IPS-NIHi7 (cell line): Measurements from ENCODE around the gene FMOD.

Experiments
- DNase-seq: peaks from one replicate; pipeline ENCODE4 v3.0.0; 2012; ENCODE audit warnings: mixed read lengths; ENCODE audit errors: extremely low spot score

The FMOD gene

GRCh38 chr1:203351037-203351625 lies at the start of gene FMOD:
Gene FMOD, minus strand, starts transcription at chr1:203351122. Its CDS starts 2,852 bp downstream, at chr1:203348270.
- peak; percentile 76 for DNase-seq

DNA sequence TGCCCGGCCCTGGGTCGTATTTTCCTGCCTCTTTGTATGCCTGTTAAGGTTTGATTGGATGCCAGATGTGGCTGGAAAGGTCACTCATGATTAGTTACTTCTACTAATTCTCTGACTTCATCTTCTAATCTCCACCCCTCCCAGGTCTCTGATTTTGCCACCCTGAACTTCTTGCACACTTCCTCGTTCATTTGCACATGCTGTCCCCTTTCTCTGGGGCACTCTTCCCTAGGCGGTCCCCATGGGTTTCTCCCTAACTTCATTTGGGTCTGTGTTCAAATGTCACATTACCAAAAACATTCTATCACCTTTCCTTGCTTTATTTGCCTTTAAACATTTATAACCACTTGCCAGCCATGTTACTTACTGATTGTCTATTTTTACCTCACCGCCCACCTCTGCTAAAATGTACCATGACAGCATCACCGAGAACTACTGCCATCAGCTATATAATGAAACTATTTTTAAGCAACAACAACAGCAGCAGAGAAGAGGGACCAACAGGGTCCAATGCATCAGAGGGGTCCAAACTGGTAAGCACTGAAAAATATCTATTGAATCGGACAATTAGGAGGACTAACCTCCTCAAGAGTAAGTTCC lies 45.8 kb upstream of the FMOD start:
- no peak for DNase-seq

- DNase-seq = no peak
Observed at GRCh38 chr1:203395751-203396150, 44.8 kb upstream of the FMOD start.

GRCh38 chr1:203390298-203390697 lies 39.4 kb upstream of the FMOD start:
- no peak for DNase-seq

- DNase-seq = no peak
Observed at GRCh38 chr1:203388683-203389082, 37.8 kb upstream of the FMOD start.

- no peak for DNase-seq
Observed at GRCh38 chr1:203382026-203382425, 31.1 kb upstream of the FMOD start.

- no peak for DNase-seq
Observed at GRCh38 chr1:203381151-203381751, 30.3 kb upstream of the FMOD start.

DNA sequence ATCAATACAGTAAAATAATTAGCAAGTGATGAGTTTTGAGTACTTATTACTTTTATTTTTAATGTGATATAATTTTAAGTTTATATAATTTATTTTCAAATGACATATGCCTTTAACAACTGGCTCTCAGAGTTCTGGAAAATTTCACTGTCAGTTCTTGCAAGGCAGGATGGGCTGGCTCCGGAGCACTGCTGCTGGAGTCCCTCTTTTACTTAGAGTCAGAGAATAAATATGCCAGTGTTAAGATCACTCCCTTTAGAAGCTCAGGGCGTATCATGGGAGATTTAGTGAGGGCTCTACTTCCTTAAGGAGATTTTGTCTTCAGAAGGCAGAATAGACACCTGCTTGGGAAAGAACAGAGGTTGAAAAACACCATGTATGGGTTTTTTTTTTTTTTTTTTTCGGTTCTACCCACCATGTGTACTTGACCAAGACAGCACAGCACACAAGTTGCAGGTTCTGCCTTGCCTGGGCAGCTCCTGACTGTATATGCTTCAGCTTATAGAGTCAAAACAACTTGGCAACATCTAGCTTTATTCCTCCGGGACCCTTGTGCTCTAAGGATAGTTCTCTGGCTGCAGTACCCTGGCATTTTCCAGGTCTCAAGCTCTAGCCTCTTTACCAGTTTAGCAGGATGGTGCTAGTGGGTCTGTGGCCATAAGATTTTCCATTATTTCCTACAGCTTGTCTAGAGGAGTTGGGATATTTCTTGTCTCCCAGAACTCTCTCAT lies 29.7 kb upstream of the FMOD start:
- no peak for DNase-seq

DNA sequence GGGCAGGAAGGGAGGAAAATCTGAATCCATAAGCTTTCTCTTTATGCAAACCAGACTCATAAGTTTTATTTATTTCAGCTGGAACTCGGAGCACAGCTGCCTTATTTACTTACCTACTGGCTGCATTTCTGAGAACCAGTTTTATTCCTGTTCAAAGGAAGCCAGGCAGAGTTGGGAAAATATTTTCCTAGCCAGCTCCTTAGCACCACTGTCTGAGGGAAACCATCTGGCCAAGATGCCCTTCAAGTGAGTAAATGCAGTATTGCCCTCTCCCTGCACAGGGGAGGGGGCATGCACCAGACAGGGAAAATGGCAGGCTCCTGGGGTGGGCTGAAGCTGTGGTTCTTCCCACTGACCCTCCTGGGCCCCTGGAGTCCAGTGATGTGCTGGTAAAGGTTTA lies 28.9 kb upstream of the FMOD start:
- no peak for DNase-seq

- no peak for DNase-seq
Observed at GRCh38 chr1:203378556-203379245, 27.8 kb upstream of the FMOD start.

DNA sequence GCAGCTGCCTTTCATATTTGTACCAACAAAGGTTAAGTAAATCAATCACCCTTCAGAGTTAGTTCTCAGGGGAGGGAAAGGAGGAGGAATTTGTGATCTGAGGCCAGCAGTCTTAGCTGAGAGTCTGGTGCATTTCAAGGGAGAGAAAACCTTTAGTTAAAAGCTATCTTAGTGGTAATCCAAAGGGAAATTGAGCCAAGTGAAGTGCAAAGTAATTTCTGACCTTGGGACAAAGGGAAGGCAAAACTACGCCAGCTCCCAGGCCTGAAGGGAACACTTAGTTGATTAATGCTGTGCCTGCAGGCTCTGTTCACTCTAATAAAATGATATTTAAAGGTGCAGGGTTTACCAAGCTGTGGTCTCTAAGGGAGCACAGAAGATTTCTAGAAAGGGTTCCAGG lies 23.1 kb upstream of the FMOD start:
- DNase-seq = no peak

- DNase-seq = no peak
Observed at GRCh38 chr1:203373002-203373401, 22.1 kb upstream of the FMOD start.

- DNase-seq = no peak
Observed at GRCh38 chr1:203371288-203371687, 20.4 kb upstream of the FMOD start.

DNA sequence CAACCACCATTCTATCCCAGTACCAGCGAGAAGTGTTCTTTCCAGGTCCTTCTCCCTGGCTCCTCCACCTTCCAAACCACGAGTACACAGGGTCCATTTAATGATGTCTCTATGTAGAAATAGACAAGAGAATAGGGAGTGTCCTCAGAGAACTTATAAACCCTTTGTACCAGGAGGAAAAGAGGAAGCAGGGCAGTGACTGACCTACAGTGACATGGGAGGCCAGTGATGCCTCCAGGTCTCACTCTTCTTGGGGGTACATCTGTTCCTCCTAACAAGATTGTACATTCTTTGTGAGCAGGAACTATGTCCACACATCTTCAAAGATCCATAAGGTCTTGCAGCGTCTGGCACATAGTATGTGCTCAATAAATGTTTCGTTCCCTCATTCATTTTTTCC lies 18.7 kb upstream of the FMOD start:
- DNase-seq = no peak

GRCh38 chr1:203368624-203369451 lies 17.9 kb upstream of the FMOD start:
- no peak for DNase-seq

- DNase-seq = no peak
Observed at GRCh38 chr1:203367057-203367456, 16.1 kb upstream of the FMOD start.

- DNase-seq = no peak
Observed at GRCh38 chr1:203366476-203366875, 15.6 kb upstream of the FMOD start.

GRCh38 chr1:203364806-203365205 lies 13.9 kb upstream of the FMOD start:
- no peak for DNase-seq

GRCh38 chr1:203364094-203364801 lies 13.3 kb upstream of the FMOD start:
- peak; percentile 37 for DNase-seq

GRCh38 chr1:203362720-203363025 lies 11.8 kb upstream of the FMOD start:
- no peak for DNase-seq
